Stomach (tissue), 4 donors: ENCODE data around the gene KDELR3.

Experiments used
- CTCF ChIP-seq, 7 experiments: fragments of 450-650 bp in 4 of 7; fragments of 200-600 bp in 3 of 7; sonication (generic) in 3 of 7; IDR thresholded peaks; one replicate each; pipeline ENCODE4 v1.5.1; 2016 to 2019; ENCODE audit warnings: antibody characterized with exemption in 7 of 7, control low read depth in 2 of 7, mild to moderate bottlenecking in 1 of 7
- EP300 ChIP-seq: sonication (generic); formaldehyde crosslinking; IDR thresholded peaks from one replicate; pipeline ENCODE4 v1.6.1; 2017; ENCODE audit warnings: antibody characterized with exemption
- POLR2AphosphoS5 ChIP-seq, 3 donors: sonication (generic); formaldehyde crosslinking; IDR thresholded peaks; one replicate each; pipeline ENCODE4 v1.6.1; 2016; ENCODE audit warnings: antibody characterized with exemption in 3 of 3

- TF ChIP-seq CTCF (IDR thresholded peaks at IDR 0.05), result no peak
- no peak for TF ChIP-seq POLR2AphosphoS5 (IDR thresholded peaks at IDR 0.05)
- TF ChIP-seq EP300, result no peak
Measured at GRCh38 chr22:38465673-38466490, 2.0 kb upstream of the KDELR3 start.
